ENCODE measurements around the gene NF1. TPM values are rescaled to one million over a fixed set of nuclear protein-coding genes. Genes with fewer than 3 reads are reported as not detected.

The NF1 gene
- total and polyA plus RNA-seq, 2 experiments from 2014 or later = 8.4 to 45.9 TPM

DNA sequence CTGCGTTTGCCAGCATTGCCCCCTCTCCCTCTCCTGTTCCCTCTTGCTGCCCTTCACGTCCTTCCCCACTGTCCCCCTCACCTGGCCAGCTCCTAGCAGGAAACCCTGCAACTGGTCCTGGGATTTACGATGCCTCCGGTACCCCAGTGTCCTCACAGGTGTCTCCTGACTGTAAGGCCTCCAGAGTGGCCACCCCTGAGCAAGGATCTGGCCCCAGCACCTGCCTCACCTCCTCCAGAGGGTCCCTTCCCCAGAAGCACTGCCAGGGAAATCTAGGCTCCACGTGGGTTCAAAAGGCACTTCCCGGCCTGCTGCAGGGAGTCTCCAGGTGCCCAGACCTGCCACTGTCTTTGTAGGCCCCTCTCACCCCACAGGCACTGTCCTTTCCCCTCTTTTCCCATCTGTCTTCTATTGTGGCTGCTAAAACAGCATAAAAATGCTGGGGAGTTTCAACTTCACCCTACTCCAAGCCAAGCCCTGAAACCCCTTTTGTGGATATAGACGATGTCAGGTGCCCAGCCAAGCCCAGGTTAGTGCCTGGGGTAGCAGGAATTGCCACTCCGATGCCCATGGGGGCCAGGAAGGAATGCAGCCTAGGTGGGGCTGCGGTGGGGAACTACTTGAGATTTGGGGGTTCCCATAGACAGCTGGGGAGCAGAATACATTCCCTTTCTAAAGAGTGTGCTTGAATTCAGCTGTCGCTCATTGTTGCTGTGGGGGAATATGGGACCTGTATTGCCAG, 322.4 kb downstream of the NF1 start:
- TF ChIP-seq, protein P1, sequence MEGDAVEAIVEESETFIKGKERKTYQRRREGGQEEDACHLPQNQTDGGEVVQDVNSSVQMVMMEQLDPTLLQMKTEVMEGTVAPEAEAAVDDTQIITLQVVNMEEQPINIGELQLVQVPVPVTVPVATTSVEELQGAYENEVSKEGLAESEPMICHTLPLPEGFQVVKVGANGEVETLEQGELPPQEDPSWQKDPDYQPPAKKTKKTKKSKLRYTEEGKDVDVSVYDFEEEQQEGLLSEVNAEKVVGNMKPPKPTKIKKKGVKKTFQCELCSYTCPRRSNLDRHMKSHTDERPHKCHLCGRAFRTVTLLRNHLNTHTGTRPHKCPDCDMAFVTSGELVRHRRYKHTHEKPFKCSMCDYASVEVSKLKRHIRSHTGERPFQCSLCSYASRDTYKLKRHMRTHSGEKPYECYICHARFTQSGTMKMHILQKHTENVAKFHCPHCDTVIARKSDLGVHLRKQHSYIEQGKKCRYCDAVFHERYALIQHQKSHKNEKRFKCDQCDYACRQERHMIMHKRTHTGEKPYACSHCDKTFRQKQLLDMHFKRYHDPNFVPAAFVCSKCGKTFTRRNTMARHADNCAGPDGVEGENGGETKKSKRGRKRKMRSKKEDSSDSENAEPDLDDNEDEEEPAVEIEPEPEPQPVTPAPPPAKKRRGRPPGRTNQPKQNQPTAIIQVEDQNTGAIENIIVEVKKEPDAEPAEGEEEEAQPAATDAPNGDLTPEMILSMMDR (IDR thresholded peaks at IDR 0.05; ENCODE audit: poor library complexity) = no peak
- TF ChIP-seq EZH2phosphoT487 (IDR thresholded peaks at IDR 0.05; ENCODE audit: low read depth, severe bottlenecking, unreplicated experiment) (no peak), EZH2 (IDR thresholded peaks at IDR 0.05; ENCODE audit: borderline replicate concordance) (no peak)
- WGBS (ENCODE audit: low lambda C conversion rate, missing lambda C conversion rate) = 91% methylated on average over 9 of the region's 10 CpGs

DNA sequence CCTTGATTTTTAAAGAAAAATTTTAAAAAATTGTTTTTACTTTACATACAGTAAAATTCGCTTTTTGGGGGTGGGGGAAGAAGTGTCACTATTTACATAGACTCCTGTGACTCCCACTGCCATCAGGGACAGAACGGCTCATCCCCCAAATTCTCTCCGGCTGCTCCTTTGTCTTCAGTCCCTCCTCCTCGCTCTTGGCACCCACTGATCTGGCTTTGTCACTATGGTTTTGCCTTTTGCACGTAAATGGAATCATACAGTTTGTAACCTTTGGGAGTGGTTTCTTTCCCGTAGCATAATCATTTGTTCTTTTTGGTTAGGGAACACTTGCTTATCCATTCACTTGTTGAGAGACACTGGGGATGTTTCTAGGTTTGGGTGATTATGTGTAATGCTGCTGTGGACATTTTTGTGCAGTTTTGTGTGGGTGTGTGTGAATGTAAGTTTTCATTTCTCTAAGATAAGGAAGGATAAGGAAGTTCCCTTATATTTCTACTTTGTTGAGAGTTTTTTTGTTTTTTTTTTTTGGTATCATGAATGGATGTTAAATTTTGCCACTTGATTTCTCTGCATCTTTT, 324.1 kb downstream of the NF1 start:
- H3K27ac ChIP-seq = no peak overlapping the region
- H3K4me2 ChIP-seq = no peak overlapping the region
- no peak for DNase-seq (ENCODE audit: low spot score)
- H3K36me3 ChIP-seq (replicated peaks; ENCODE audit: insufficient read depth, low read depth) = no peaks in the 10 kb centered on the region
- H2AFZ ChIP-seq = no peak overlapping the region
- H3K4me1 ChIP-seq (ENCODE audit: insufficient read depth) = no peaks in the 10 kb centered on the region
- 50% methylated on average over 6 of the region's 6 CpGs for WGBS (ENCODE audit: low lambda C conversion rate, missing lambda C conversion rate)
- H3K79me2 ChIP-seq = no peaks in the 10 kb centered on the region
- no peaks in the 10 kb centered on the region for H4K20me1 ChIP-seq (ENCODE audit: insufficient read depth, poor library complexity, severe bottlenecking)
- H3K9me2 ChIP-seq (replicated peaks; ENCODE audit: insufficient read depth) = no peaks in the 10 kb centered on the region
- H3K9me3 ChIP-seq (ENCODE audit: low read depth) = no peaks in the 10 kb centered on the region
- H3K27me3 ChIP-seq = no peaks in the 10 kb centered on the region
- no peak for TF ChIP-seq EZH2 (IDR thresholded peaks at IDR 0.05; ENCODE audit: borderline replicate concordance)
- no peak for TF ChIP-seq EZH2phosphoT487 (IDR thresholded peaks at IDR 0.05; ENCODE audit: low read depth, severe bottlenecking, unreplicated experiment)
- TF ChIP-seq, protein P1 (IDR thresholded peaks at IDR 0.05; ENCODE audit: poor library complexity) = no peak
- no peak overlapping the region for H3K4me3 ChIP-seq

More for the DNA sequence above, 322.4 kb downstream of the NF1 start:
- Histone ChIP-seq H3K79me2 (no peaks in the 10 kb centered on the region), H3K27ac (no peak overlapping the region), H3K27me3 (no peaks in the 10 kb centered on the region), H3K9me3 (ENCODE audit: low read depth) (no peaks in the 10 kb centered on the region), H2AFZ (no peak overlapping the region), H3K4me2 (no peak overlapping the region), H3K36me3 (replicated peaks; ENCODE audit: insufficient read depth, low read depth) (no peaks in the 10 kb centered on the region), H3K9me2 (replicated peaks; ENCODE audit: insufficient read depth) (no peaks in the 10 kb centered on the region), H3K4me1 (ENCODE audit: insufficient read depth) (no peaks in the 10 kb centered on the region), H3K4me3 (no peak overlapping the region), H4K20me1 (ENCODE audit: insufficient read depth, poor library complexity, severe bottlenecking) (no peaks in the 10 kb centered on the region)
- no peak for DNase-seq (ENCODE audit: low spot score)

DNA sequence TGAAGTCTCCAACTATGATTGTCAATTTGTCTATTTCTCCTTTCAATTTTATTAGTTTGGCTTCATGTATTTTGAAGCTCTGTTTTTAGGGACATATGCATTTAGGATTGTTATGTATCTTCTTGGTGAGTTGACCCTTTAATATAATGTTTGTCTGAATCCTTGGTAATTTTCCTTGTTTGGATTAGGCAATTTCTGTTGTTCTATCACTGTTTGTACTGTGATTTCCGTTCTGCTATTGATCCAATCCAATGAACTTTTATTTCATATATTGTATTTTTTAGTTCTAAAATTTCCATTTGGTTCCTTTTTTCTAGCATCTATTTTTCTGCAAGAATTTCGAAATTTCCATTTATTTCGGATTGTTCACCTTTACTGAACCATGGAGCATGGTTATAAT, 327.7 kb downstream of the NF1 start:
- no peak overlapping the region for H2AFZ ChIP-seq
- no peak for DNase-seq (ENCODE audit: low spot score)
- peaks cover 8% of the 10 kb centered on the region for H3K4me1 ChIP-seq (ENCODE audit: insufficient read depth)
- 85% methylated on average over 3 of the region's 3 CpGs for WGBS (ENCODE audit: low lambda C conversion rate, missing lambda C conversion rate)
- H4K20me1 ChIP-seq (ENCODE audit: insufficient read depth, poor library complexity, severe bottlenecking) = no peaks in the 10 kb centered on the region
- no peaks in the 10 kb centered on the region for H3K9me2 ChIP-seq (replicated peaks; ENCODE audit: insufficient read depth)
- no peaks in the 10 kb centered on the region for H3K36me3 ChIP-seq (replicated peaks; ENCODE audit: insufficient read depth, low read depth)
- no peaks in the 10 kb centered on the region for H3K9me3 ChIP-seq (ENCODE audit: low read depth)
- TF ChIP-seq, protein P1 (IDR thresholded peaks at IDR 0.05; ENCODE audit: poor library complexity) = no peak
- TF ChIP-seq EZH2 (IDR thresholded peaks at IDR 0.05; ENCODE audit: borderline replicate concordance) (no peak), EZH2phosphoT487 (IDR thresholded peaks at IDR 0.05; ENCODE audit: low read depth, severe bottlenecking, unreplicated experiment) (no peak)
- no peaks in the 10 kb centered on the region for H3K27me3 ChIP-seq
- no peak overlapping the region for H3K4me3 ChIP-seq
- no peaks in the 10 kb centered on the region for H3K79me2 ChIP-seq
- no peak overlapping the region for H3K4me2 ChIP-seq
- no peak overlapping the region for H3K27ac ChIP-seq
